ENCODE measurements around the gene ARPP19.
A peak's percentile ranks its signal among the peaks of the same experiment; 100 is the strongest.

The ARPP19 gene

DNA sequence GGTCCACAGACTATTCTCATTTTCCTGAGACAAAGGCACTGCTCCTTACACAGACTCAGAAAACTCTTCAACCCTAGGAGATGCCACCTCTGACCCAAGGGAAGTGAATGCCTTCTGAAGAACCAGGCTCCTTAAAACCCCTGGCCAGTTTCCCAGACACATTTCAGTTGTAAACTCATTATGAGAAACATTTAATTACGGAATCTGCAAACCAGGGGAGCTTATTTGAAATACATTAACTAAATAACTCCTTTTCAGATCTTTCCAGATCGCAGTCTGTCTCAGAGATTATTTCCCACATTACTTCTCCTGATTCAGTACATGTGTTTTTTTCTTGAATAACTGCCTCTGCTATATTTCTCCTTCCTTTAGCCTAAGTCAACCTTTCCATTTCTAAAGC is 57.7 kb downstream of the ARPP19 start:
- ATAC-seq, result no peak

DNA sequence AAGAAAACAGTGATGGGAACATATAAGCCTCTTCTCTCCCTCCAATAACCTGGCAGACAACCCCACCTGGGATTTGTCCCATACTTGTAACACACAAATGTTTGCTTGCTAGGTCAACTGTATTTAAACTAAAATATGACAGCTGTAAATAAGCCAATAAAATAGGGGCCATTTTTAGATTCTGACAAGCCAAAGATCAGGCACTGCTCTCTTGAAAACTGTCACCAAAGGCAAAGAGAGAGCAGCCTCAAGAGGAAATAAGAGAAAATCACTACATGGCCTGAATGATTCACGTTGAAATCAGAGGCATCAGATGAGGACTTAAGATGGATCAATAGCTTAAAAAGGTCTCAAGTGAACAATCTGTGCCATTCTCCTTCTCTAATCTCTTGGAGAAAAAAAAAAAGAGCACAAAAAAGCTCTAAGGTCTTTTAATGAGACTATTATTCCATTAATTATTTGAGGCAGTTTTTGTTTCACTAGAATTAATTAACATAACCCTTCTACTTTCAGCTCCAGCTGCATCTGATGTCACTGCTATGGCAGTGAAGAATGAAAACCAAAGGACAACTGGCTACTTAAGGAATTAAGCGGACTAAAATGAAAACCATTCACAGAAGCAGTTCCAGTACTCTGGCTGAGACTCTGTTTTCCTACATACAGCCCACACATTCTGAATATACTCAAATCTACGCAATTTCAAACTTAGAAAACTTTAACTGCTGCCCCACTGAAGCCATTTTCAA is 59.2 kb downstream of the ARPP19 start:
- ATAC-seq, result no peak

DNA sequence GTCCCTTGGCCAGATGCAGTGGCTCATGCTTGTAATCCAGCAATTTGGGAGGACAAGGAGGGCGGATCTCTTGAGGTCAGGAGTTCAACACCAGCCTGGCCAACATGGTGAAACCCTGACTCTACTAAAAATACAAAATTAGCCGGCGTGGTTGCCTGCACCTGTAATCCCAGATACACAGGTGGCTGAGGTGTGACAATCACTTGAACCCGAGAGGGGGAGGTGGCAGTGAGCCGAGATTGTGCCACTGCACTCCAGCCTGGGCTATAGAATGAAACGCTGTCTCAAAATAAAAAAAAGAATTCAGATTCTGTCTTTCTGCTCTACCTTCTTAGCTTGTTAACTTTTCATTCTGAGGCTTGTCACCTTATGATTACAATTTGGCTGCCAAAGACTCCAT is 62.3 kb downstream of the ARPP19 start:
- no peak for ATAC-seq

DNA sequence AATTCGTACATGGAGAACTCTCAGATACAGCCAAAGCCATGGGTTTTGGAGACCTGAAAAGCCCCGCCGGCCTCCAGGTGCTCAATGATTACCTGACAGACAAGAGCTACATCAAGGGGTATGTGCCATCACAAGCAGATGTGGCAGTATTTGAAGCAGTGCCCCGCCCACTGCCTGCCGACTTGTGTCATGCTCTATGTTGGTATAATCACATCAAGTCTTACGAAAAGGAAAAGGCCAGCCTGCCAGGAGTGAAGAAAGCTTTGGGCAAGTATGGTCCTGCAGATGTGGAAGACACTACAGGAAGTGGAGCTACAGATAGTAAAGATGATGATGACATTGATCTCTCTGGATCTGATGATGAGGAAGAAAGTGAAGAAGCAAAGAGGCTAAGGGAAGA is 63.7 kb downstream of the ARPP19 start:
- ATAC-seq, result no peak

DNA sequence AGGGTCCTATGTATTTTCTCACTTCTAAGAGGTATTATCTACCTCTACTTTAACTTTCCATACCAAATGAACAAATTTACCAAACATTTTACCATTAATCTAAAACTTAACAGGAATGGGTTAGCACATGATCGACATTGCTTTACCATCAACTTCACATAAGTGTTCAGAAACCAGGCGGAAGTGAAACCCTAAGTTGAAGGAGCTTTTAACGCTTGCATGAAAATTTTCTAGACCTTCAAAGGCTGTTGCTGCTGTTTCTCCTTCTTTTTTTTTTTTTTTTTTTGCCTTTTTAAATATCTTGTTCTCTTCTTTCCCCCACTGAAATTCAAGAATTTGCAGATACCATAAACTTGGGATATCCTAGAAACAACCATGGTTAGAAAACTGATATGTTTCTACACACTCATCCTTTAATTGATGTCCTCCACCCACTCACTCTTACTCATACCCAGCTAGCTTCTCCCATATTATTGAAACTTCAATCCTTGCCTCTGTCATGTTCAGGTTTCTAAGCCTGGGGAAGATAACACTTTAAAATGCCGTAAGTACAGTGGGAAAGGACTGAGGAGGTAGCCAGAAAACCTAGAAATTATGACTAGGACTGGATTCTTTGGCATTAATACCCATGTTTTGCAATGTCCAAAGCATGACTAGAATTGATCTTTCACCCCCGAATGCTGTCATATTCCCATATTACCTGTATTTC is 64.9 kb downstream of the ARPP19 start:
- ATAC-seq, result peak; percentile 33 to 44

DNA sequence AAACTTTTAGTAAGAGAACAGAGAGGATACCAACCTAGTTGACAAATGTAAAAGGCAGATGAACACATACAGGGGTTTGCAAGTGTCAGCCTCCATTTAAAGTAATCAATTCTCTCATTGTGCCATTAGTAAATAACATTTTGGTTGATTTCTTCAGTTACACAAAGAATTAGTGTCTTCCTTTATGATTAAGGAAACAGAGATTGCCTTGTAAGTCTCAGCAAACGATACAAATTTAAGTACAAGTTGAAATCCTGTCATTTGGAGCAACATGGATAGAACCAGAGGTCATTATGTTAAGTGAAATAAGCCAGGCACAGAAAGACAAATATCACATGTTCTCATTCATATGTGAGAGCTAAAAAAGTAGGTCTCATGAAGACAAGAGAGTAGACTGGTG is 66.2 kb downstream of the ARPP19 start:
- ATAC-seq, result no peak

DNA sequence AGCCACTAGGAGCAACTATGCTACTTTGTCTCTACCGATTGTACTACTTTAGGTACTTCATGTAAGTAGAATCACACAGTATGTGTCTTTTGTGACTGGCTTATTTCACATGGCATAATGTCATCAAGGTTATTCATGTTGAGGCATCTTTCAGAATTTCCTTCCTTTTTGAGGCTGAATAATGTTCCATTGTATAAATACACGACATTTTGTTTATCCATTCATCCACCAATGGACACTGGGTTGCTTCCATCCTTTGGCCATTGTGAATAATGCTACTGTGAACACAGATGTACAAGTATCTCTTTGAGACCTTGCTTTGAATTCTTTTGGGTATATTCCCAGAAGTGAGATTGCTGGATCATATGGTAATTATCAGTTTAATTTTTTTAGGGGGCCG is 69.3 kb downstream of the ARPP19 start:
- ATAC-seq, result no peak

DNA sequence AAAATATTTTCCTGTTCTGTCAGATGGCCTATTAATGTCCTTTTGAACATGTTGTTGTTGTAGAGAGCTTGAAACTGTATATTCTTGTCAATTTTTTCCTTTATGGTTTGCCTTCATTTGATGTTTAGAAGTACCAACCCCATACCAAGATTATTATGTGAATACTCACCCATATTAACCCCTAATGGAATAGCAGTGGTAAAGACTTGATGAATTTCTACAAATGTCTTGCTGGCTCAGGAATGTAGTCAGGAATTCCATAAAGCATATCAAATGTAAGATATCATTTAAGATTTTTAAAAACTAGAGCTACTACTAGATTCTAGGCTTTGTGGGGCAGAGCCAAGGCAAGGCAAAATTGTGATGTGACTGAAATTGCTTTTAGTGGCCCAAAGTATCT is 70.1 kb downstream of the ARPP19 start:
- no peak for ATAC-seq

All from activated CD4-positive, CD25-positive, alpha-beta regulatory T cell treated with anti-CD3 and anti-CD28 coated beads, Interleukin-2, amount 50 U/mL, for 24 hours (primary cell).